Coronary artery (tissue), 2 donors: ENCODE results near the gene UNC45B.
"Not testable (repeated sequence)": the region's sequence is repeated elsewhere in the genome, so short reads cannot be mapped to it uniquely, and the experiment has no call there.

Experiments
- DNase-seq: peaks from one replicate; pipeline ENCODE4 v3.0.0-alpha.2; 2017; ENCODE audit warnings: low spot score
- H3K27ac ChIP-seq, 2 donors: fragments of 200-600 bp; sonication (generic); one replicate each; pipeline ENCODE4 v1.5.1; 2016 to 2019
- H3K4me3 ChIP-seq: fragments of 200-600 bp; sonication (generic); 2 replicates; pipeline ENCODE4 v1.5.1; 2016; ENCODE audit warnings: mild to moderate bottlenecking, moderate library complexity
- CTCF ChIP-seq: fragments of 200-600 bp; sonication (generic); IDR thresholded peaks from one replicate; pipeline ENCODE4 v1.5.1; 2019; ENCODE audit warnings: antibody characterized with exemption

Gene UNC45B

GRCh38 chr17:35222452-35222851 is 74.8 kb downstream of the UNC45B start:
- H3K4me3 ChIP-seq: no peak overlapping the region
- TF ChIP-seq CTCF: no peak
- no peak for DNase-seq
- H3K27ac ChIP-seq: no peak overlapping the region

DNA sequence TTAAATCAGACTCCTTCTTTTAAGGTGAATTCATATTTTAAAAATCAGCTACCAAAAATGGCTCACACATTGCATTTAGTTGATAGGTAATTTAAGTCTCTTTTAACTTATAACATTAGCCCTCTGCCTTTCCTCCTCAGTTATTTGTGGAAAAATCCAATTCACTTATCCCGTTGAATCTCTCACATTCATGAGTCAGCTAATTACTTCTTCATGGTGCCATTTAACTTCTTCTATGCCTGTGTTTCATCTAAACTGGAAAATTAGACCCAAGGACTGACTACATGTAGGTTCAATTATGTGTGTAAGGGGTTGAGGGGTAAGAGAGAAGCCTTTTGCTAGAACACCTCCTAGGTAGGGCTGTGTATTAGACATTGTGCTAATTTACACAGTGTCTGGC is 76.8 kb downstream of the UNC45B start:
- Histone ChIP-seq H3K4me3 (no peak overlapping the region), H3K27ac (no peak overlapping the region)
- no peak for DNase-seq
- TF ChIP-seq CTCF: no peak

DNA sequence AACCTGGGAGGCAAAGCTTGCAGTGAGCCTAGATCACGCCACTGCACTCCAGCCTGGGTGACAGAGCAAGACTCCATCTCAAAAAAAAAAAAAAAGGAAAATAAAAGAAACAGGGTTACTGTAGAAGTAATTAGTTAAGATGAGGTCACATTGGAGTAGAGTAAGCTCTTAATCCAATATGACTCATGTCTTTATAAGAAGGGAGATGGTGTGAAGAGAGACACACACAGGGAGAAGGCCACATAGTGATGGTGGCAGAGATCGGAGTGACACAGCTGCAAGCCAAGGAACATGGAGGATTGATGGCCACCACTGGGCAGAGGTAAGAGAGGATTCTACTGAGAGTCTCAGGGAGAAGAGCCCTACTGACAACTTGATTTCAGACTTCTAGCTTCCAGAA is 79.9 kb downstream of the UNC45B start:
- H3K27ac ChIP-seq: no peak overlapping the region
- H3K4me3 ChIP-seq: no peak overlapping the region
- no peak for DNase-seq
- no peak for TF ChIP-seq CTCF

DNA sequence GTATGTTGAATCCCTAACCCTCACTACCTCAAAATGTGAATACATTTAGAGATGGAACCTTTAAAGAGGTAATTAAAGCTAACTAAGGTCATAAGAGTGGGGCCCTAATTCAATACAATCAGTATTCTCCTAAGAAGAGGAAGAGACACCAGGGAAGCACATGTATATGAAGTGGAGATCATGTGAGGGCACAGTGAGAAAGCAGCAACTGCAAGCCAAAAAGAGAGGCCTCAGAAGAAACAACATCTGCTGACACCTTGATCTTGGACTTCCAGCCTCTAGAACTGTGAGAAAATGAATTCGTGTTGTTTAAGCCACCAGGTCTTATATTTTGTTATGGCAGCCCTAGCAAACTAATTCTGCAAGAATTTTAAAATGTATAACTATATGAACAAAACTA is 82.0 kb downstream of the UNC45B start:
- TF ChIP-seq CTCF: no peak
- Histone ChIP-seq H3K27ac (no peak overlapping the region), H3K4me3 (no peak overlapping the region)
- no peak for DNase-seq

- not testable (repeated sequence) for DNase-seq, H3K27ac ChIP-seq, H3K4me3 ChIP-seq
Observed at GRCh38 chr17:35234315-35234714, 86.7 kb downstream of the UNC45B start.

- Histone ChIP-seq H3K4me3 (no peak overlapping the region), H3K27ac (no peak overlapping the region)
- DNase-seq: no peak
- no peak for TF ChIP-seq CTCF
Observed at GRCh38 chr17:35235289-35235688, 87.7 kb downstream of the UNC45B start.

GRCh38 chr17:35235917-35236316 is 88.3 kb downstream of the UNC45B start:
- H3K27ac ChIP-seq: no peak overlapping the region
- DNase-seq: no peak

More at GRCh38 chr17:35235917-35236316, 88.3 kb downstream of the UNC45B start:
- no peak for TF ChIP-seq CTCF
- no peak overlapping the region for H3K4me3 ChIP-seq
